GM12878 (cell line): Measurements from ENCODE around the gene CYP24A1. TPM values are rescaled to one million over a fixed set of nuclear protein-coding genes. Genes with fewer than 3 reads are reported as not detected.

Experiments used
- ATF7 ChIP-seq: fragments of 450-650 bp; IDR thresholded peaks from 2 replicates; pipeline ENCODE4 v1.6.1; 2016; ENCODE audit warnings: low read depth, mild to moderate bottlenecking
- BHLHE40 ChIP-seq, 2 experiments: fragments of 450-650 bp in 1 of 2; IDR thresholded peaks; 2 replicates each; pipeline ENCODE4 v1.6.1; 2011 to 2017; ENCODE audit warnings: low read depth in 2 of 2, borderline replicate concordance in 1 of 2, improper control_type of control experiment in 1 of 2, low read length in 1 of 2, mild to moderate bottlenecking in 1 of 2
- EGR1 ChIP-seq, 2 experiments: IDR thresholded peaks; 1 replicate in 1 of 2; 2 replicates in 1 of 2; pipeline ENCODE4 v1.6.1; 2011 to 2012; ENCODE audit warnings: low read depth in 2 of 2, low read length in 2 of 2, borderline replicate concordance in 1 of 2, mild to moderate bottlenecking in 1 of 2, moderate library complexity in 1 of 2
- EZH2 ChIP-seq: IDR thresholded peaks from 2 replicates; pipeline ENCODE4 v1.6.1; 2012; ENCODE audit warnings: low read depth, mild to moderate bottlenecking, control low read depth, inconsistent platforms, low read length, borderline replicate concordance; ENCODE audit not compliant: control insufficient read depth
- FOS ChIP-seq: IDR thresholded peaks from 3 replicates; pipeline ENCODE4 v1.6.1; 2011; ENCODE audit warnings: borderline replicate concordance; ENCODE audit not compliant: insufficient read length; ENCODE audit errors: extremely low read depth
- FOXK2 ChIP-seq: fragments of 450-650 bp; IDR thresholded peaks from 2 replicates; pipeline ENCODE4 v1.6.1; 2017; ENCODE audit warnings: mild to moderate bottlenecking, moderate library complexity
- GABPA ChIP-seq: IDR thresholded peaks from 2 replicates; pipeline ENCODE4 v1.6.1; 2014; ENCODE audit warnings: antibody characterized with exemption, low read depth, mild to moderate bottlenecking, inconsistent platforms
- GATAD2B ChIP-seq: fragments of 450-650 bp; conservative IDR thresholded peaks from 2 replicates; pipeline ENCODE4 v1.6.1; 2017; ENCODE audit warnings: low read depth, mild to moderate bottlenecking, moderate library complexity
- IKZF2 ChIP-seq, 2 experiments: fragments of 450-650 bp; IDR thresholded peaks; 2 replicates each; pipeline ENCODE4 v1.6.1; 2017; ENCODE audit warnings: mild to moderate bottlenecking in 2 of 2, moderate library complexity in 2 of 2
- KDM1A ChIP-seq: fragments of 200-600 bp; sonication (generic); IDR thresholded peaks from 2 replicates; pipeline ENCODE4 v1.6.1; 2016; ENCODE audit warnings: borderline replicate concordance
- NR2C1 ChIP-seq: fragments of 450-650 bp; IDR thresholded peaks from 2 replicates; pipeline ENCODE4 v1.6.1; 2017; ENCODE audit warnings: antibody characterized with exemption, mild to moderate bottlenecking, moderate library complexity
- NR2C2 ChIP-seq: IDR thresholded peaks from 2 replicates; pipeline ENCODE4 v1.6.1; 2011; ENCODE audit warnings: borderline replicate concordance, low read depth; ENCODE audit not compliant: control insufficient read depth, insufficient read length
- PAX8 ChIP-seq: fragments of 450-650 bp; IDR thresholded peaks from 2 replicates; pipeline ENCODE4 v1.6.1; 2017; ENCODE audit warnings: mild to moderate bottlenecking, moderate library complexity
- SPI1 ChIP-seq: IDR thresholded peaks from 2 replicates; pipeline ENCODE4 v1.6.1; 2011; ENCODE audit warnings: low read depth, mild to moderate bottlenecking, low read length, moderate library complexity, borderline replicate concordance; ENCODE audit not compliant: insufficient read depth
- SUPT20H ChIP-seq: IDR thresholded peaks from 2 replicates; pipeline ENCODE4 v1.6.1; 2011; ENCODE audit warnings: low read depth, mild to moderate bottlenecking, low read length, moderate library complexity, borderline replicate concordance; ENCODE audit not compliant: control insufficient read depth
- YBX1 ChIP-seq: fragments of 450-650 bp; IDR thresholded peaks from 2 replicates; pipeline ENCODE4 v1.6.1; 2016; ENCODE audit warnings: antibody characterized with exemption
- ZNF207 ChIP-seq: fragments of 450-650 bp; IDR thresholded peaks from 2 replicates; pipeline ENCODE4 v1.6.1; 2014; ENCODE audit warnings: antibody characterized with exemption, mild to moderate bottlenecking, borderline replicate concordance
- ZNF274 ChIP-seq: IDR thresholded peaks from one replicate; pipeline ENCODE4 v1.8.0; 2011; ENCODE audit not compliant: insufficient read length, insufficient read depth
- polyA plus RNA-seq, 11 experiments: library from polyadenylated mRNA; depleted of rRNA in 4 of 11; unstranded in 6 of 11; stranded (reverse) in 5 of 11; fragments of >200 nt; fragmentation: Nextera tagmentation in 4 of 11; fragmentation: Illumina TruSeq in 1 of 11; extraction: Ambion mirVana in 4 of 11; extraction: Trizol in 1 of 11; gene quantifications; 1 replicate in 1 of 11; 2 replicates in 10 of 11; pipeline versions ENCODE4 v1.2.1 to v1.2.3, GENCODE V29; 2011 to 2016; ENCODE audit warnings: inconsistent platforms in 2 of 11, missing spikeins in 2 of 11, low read depth in 1 of 11
- total RNA-seq, 4 experiments: library from RNA; depleted of rRNA in 3 of 4; stranded (reverse); fragments of >200 nt in 3 of 4; fragmentation: Illumina TruSeq in 1 of 4; extraction: Trizol in 1 of 4; gene quantifications; 2 replicates each; pipeline versions ENCODE4 v1.2.1 to v1.2.3, GENCODE V29; 2013 to 2021
- TF ChIP-seq, protein P1 (sequence below): fragments of 450-650 bp; IDR thresholded peaks from 2 replicates; pipeline ENCODE4 v1.6.1; 2016; ENCODE audit warnings: mild to moderate bottlenecking
- TF ChIP-seq, protein P2 (sequence below): IDR thresholded peaks from 2 replicates; pipeline ENCODE4 v1.6.1; 2011; ENCODE audit warnings: low read depth, low read length, improper control_type of control experiment, borderline replicate concordance
- TF ChIP-seq, protein P3 (sequence below): IDR thresholded peaks from 2 replicates; pipeline ENCODE4 v1.6.1; 2011; ENCODE audit warnings: borderline replicate concordance, low read depth, mild to moderate bottlenecking, moderate library complexity, mixed read lengths, low read length; ENCODE audit not compliant: insufficient read depth; ENCODE audit errors: extremely low read length
- TF ChIP-seq, protein P4 (sequence below): IDR thresholded peaks from 2 replicates; pipeline ENCODE4 v1.6.1; 2011; ENCODE audit warnings: borderline replicate concordance, low read depth, mild to moderate bottlenecking, moderate library complexity, low read length; ENCODE audit not compliant: insufficient read depth, poor library complexity, severe bottlenecking
- TF ChIP-seq, protein P5 (sequence below): fragments of 150-350 bp; IDR thresholded peaks from 2 replicates; pipeline ENCODE4 v1.6.1; 2014; ENCODE audit warnings: mild to moderate bottlenecking, low read depth, low read length

CYP24A1 gene
- total and polyA plus RNA-seq, 10 of the 15 experiments (the other 5 are each of a cell fraction or from before 2014, with no cell fraction given) = 0.69 TPM; not detected in 9

DNA sequence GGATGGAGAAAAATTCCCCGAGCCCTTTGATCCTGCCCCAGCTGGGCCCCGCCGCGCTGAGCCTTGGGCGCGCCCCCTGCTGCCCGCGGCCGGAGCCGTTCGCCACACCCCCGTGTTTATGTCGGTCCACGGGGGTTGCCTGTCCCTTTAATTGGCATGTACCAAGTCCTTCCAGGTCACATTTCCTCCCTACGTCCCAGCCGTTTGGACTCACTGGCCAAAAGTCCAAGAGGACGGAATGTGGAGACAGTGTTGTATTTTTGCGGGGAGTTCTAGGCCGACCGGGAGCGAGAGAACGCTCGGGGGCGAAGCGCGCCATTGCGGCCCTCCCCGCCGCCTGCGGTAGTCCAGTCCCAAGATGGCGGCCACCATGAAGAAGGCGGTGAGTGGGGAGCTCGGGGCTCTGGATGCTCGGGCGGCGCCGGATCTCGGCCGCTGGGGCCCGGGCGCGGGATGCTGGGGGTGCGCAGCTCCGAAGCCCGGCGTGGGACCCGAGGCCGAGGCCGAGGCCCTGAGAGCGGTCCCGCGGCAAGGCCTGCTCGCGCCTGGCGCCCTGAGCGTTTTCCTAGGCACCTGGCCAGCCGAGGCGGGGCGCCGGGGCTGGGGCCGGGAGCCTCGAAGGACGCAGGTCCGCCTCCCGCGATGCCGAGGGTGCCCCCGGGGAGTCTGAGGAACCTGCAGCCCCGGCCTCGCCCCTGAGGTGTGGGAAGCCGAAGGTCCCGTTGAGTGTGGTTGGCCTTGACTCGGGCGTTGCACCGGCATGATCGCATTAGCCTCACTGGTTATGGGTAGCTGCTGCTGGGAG lies 34.2 kb upstream of the CYP24A1 start, which contains the start of gene PFDN4 (continued):
- TF ChIP-seq KDM1A = no peak
- TF ChIP-seq ZNF274 = no peak
- peak; percentile 57; the same call in 1 of the 2 replicates for TF ChIP-seq NR2C1
- TF ChIP-seq GATAD2B = peak; percentile 75; the same call in 1 of the 2 replicates
- TF ChIP-seq BHLHE40 (IDR thresholded peaks at IDR 0.05; ENCODE audit: borderline replicate concordance in 1 of 2, low read depth in 2 of 2, low read length in 1 of 2) = peak; percentile 99
- peak; percentile 100 for TF ChIP-seq ATF7
- TF ChIP-seq, protein P1, sequence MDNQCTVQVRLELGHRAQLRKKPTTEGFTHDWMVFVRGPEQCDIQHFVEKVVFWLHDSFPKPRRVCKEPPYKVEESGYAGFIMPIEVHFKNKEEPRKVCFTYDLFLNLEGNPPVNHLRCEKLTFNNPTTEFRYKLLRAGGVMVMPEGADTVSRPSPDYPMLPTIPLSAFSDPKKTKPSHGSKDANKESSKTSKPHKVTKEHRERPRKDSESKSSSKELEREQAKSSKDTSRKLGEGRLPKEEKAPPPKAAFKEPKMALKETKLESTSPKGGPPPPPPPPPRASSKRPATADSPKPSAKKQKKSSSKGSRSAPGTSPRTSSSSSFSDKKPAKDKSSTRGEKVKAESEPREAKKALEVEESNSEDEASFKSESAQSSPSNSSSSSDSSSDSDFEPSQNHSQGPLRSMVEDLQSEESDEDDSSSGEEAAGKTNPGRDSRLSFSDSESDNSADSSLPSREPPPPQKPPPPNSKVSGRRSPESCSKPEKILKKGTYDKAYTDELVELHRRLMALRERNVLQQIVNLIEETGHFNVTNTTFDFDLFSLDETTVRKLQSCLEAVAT = peak; percentile 89
- TF ChIP-seq, protein P2, sequence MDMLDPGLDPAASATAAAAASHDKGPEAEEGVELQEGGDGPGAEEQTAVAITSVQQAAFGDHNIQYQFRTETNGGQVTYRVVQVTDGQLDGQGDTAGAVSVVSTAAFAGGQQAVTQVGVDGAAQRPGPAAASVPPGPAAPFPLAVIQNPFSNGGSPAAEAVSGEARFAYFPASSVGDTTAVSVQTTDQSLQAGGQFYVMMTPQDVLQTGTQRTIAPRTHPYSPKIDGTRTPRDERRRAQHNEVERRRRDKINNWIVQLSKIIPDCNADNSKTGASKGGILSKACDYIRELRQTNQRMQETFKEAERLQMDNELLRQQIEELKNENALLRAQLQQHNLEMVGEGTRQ = no peak
- TF ChIP-seq FOS = no peak
- TF ChIP-seq, protein P3, sequence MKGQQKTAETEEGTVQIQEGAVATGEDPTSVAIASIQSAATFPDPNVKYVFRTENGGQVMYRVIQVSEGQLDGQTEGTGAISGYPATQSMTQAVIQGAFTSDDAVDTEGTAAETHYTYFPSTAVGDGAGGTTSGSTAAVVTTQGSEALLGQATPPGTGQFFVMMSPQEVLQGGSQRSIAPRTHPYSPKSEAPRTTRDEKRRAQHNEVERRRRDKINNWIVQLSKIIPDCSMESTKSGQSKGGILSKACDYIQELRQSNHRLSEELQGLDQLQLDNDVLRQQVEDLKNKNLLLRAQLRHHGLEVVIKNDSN = no peak
- TF ChIP-seq ZNF207 = peak; percentile 99
- peak; percentile 43 to 51; a peak in 3 of 4 replicates for TF ChIP-seq IKZF2 (IDR thresholded peaks at IDR 0.05)
- peak; percentile 99 for TF ChIP-seq FOXK2
- TF ChIP-seq GABPA = no peak
- TF ChIP-seq, protein P4, sequence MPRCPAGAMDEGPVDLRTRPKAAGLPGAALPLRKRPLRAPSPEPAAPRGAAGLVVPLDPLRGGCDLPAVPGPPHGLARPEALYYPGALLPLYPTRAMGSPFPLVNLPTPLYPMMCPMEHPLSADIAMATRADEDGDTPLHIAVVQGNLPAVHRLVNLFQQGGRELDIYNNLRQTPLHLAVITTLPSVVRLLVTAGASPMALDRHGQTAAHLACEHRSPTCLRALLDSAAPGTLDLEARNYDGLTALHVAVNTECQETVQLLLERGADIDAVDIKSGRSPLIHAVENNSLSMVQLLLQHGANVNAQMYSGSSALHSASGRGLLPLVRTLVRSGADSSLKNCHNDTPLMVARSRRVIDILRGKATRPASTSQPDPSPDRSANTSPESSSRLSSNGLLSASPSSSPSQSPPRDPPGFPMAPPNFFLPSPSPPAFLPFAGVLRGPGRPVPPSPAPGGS = no peak
- TF ChIP-seq EZH2 = no peak
- TF ChIP-seq PAX8 = no peak
- TF ChIP-seq NR2C2 = no peak
- peak in 1 of 2 experiments; percentile 72; a peak in 2 of 3 replicates for TF ChIP-seq EGR1 (IDR thresholded peaks at IDR 0.05; ENCODE audit: borderline replicate concordance in 1 of 2, low read depth in 2 of 2, low read length in 2 of 2)
- TF ChIP-seq SUPT20H = no peak
- no peak for TF ChIP-seq YBX1
- TF ChIP-seq, protein P5, sequence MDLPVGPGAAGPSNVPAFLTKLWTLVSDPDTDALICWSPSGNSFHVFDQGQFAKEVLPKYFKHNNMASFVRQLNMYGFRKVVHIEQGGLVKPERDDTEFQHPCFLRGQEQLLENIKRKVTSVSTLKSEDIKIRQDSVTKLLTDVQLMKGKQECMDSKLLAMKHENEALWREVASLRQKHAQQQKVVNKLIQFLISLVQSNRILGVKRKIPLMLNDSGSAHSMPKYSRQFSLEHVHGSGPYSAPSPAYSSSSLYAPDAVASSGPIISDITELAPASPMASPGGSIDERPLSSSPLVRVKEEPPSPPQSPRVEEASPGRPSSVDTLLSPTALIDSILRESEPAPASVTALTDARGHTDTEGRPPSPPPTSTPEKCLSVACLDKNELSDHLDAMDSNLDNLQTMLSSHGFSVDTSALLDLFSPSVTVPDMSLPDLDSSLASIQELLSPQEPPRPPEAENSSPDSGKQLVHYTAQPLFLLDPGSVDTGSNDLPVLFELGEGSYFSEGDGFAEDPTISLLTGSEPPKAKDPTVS = no peak
- TF ChIP-seq SPI1 = no peak
